Endothelial cell of umbilical vein (primary cell): ENCODE data around the gene UVRAG. TPM values are rescaled to one million over a fixed set of nuclear protein-coding genes. Genes with fewer than 3 reads are reported as not detected.

Source experiments
- BruUV-seq: library from RNA; stranded (reverse); fragments of 400-500 nt; replicated peaks from 2 replicates; lab custom pipeline; 2021; lab: Mats Ljungman, UMichigan
- CTCF ChIA-PET: fragments of 300-600, 350-600 bp; sonication (Branson Sonifier 250); formaldehyde crosslinking; loops from one replicate; lab custom pipeline; 2021; ENCODE audit warnings: antibody characterized with exemption, inconsistent platforms; lab: Charles Lee
- POLR2A ChIA-PET: fragments of 300-600, 350-600 bp; sonication (Branson Sonifier 250); formaldehyde crosslinking; loops from one replicate; lab custom pipeline; 2021; ENCODE audit warnings: antibody characterized with exemption, inconsistent platforms; lab: Charles Lee
- DNase-seq: peaks from one replicate; pipeline ENCODE4 v3.0.0-alpha.2; 2011; ENCODE audit warnings: low read depth, low spot score
- FAIRE-seq: peaks from 2 replicates; lab custom pipeline; 2011; peaks lifted over from hg19 to GRCh38; lab: Jason Lieb, UNC
- H2AFZ ChIP-seq: 2 replicates; pipeline ENCODE4 v1.6.0; 2012; ENCODE audit warnings: low read depth, low read length, control low read depth, inconsistent platforms
- H3K27ac ChIP-seq: 2 replicates; pipeline ENCODE4 v1.5.1; 2011; ENCODE audit warnings: low read depth, mild to moderate bottlenecking, control low read depth, low read length, moderate library complexity; ENCODE audit not compliant: insufficient read depth
- H3K27me3 ChIP-seq, 2 experiments: 2 replicates each; pipeline versions ENCODE4 v1.6.0 to v1.6.1; 2011; ENCODE audit warnings: low read length in 2 of 2, mixed read lengths in 1 of 2; ENCODE audit not compliant: control insufficient read depth in 2 of 2, insufficient read depth in 2 of 2
- H3K36me3 ChIP-seq, 2 experiments: 2 replicates in 1 of 2; 3 replicates in 1 of 2; pipeline ENCODE4 v1.5.1; 2011; ENCODE audit warnings: low read length in 2 of 2, mild to moderate bottlenecking in 1 of 2, moderate library complexity in 1 of 2; ENCODE audit not compliant: control insufficient read depth in 2 of 2, insufficient read depth in 2 of 2; ENCODE audit errors: extremely low read depth in 1 of 2
- H3K4me1 ChIP-seq: 3 replicates; pipeline ENCODE4 v1.5.1; 2011; ENCODE audit warnings: mild to moderate bottlenecking, low read length; ENCODE audit not compliant: control insufficient read depth, insufficient read depth; ENCODE audit errors: extremely low read depth
- H3K4me2 ChIP-seq: 2 replicates; pipeline ENCODE4 v1.6.1; 2011; ENCODE audit warnings: low read length, control low read depth, mixed read lengths; ENCODE audit not compliant: insufficient read depth
- H3K4me3 ChIP-seq, 3 experiments: fragments of 200-600 bp in 1 of 3; sonication (generic), shearing (Covaris generic) in 1 of 3; replicated peaks in 1 of 3; 2 replicates each; pipeline ENCODE4 v1.5.1; 2011 to 2016; ENCODE audit warnings: control low read depth in 3 of 3, low read length in 3 of 3, mild to moderate bottlenecking in 2 of 3, inconsistent platforms in 1 of 3, low read depth in 1 of 3, moderate library complexity in 1 of 3; ENCODE audit not compliant: insufficient read depth in 1 of 3
- H3K79me2 ChIP-seq: 2 replicates; pipeline ENCODE4 v1.6.0; 2012; ENCODE audit warnings: low read length, inconsistent platforms; ENCODE audit not compliant: control insufficient read depth, insufficient read depth
- H3K9ac ChIP-seq: replicated peaks from 2 replicates; pipeline ENCODE3; 2011; ENCODE audit warnings: low read length, control low read depth; ENCODE audit not compliant: insufficient read depth; ENCODE audit errors: extremely low read depth
- H3K9me1 ChIP-seq: replicated peaks from 3 replicates; pipeline ENCODE4 v1.6.0; 2011; ENCODE audit warnings: mild to moderate bottlenecking, low read length; ENCODE audit not compliant: control insufficient read depth, insufficient read depth; ENCODE audit errors: extremely low read depth
- H3K9me3 ChIP-seq: replicated peaks from 2 replicates; pipeline ENCODE4 v1.5.1; 2012; ENCODE audit warnings: low read length, inconsistent platforms; ENCODE audit not compliant: control insufficient read depth, insufficient read depth
- H4K20me1 ChIP-seq: replicated peaks from 2 replicates; pipeline ENCODE3; 2011; ENCODE audit warnings: mild to moderate bottlenecking, low read length; ENCODE audit not compliant: control insufficient read depth, insufficient read depth; ENCODE audit errors: extremely low read depth
- EZH2 ChIP-seq: IDR thresholded peaks from 2 replicates; pipeline ENCODE4 v1.6.1; 2012; ENCODE audit warnings: borderline replicate concordance, low read depth, mild to moderate bottlenecking, moderate library complexity, low read length, inconsistent platforms; ENCODE audit not compliant: severe bottlenecking
- FOS ChIP-seq: IDR thresholded peaks from 2 replicates; pipeline ENCODE4 v1.6.1; 2011; ENCODE audit warnings: mild to moderate bottlenecking, low read length, moderate library complexity, borderline replicate concordance; ENCODE audit not compliant: insufficient read depth
- GATA2 ChIP-seq: IDR thresholded peaks from 2 replicates; pipeline ENCODE4 v1.7.0; 2011; ENCODE audit warnings: low read depth, mild to moderate bottlenecking, moderate library complexity, mixed read lengths, low read length; ENCODE audit not compliant: insufficient read length, insufficient read depth
- JUN ChIP-seq: IDR thresholded peaks from 2 replicates; pipeline ENCODE4 v1.6.1; 2011; ENCODE audit warnings: borderline replicate concordance, low read depth; ENCODE audit not compliant: insufficient read length, insufficient read depth
- MYC ChIP-seq: IDR thresholded peaks from one replicate; pipeline ENCODE4 v1.6.1; 2011; ENCODE audit warnings: mild to moderate bottlenecking, low read depth, low read length
- POLR2A ChIP-seq: IDR thresholded peaks from 2 replicates; pipeline ENCODE4 v1.6.1; 2012; ENCODE audit warnings: low read depth, mild to moderate bottlenecking, control low read depth, low read length
- POLR2AphosphoS5 ChIP-seq: IDR thresholded peaks from 2 replicates; pipeline ENCODE4 v1.6.1; 2012; ENCODE audit warnings: low read depth, mild to moderate bottlenecking, control low read depth, low read length, moderate library complexity; ENCODE audit not compliant: insufficient read depth
- dilution Hi-C: fragments of 300-500 bp; cut with MboI; formaldehyde crosslinking; loops from one replicate; pipeline ENCODE4 v1.15.0; 2019; ENCODE audit warnings: low sequenced_read_pairs; ENCODE audit not compliant: extremely low pct_ligation_motif_present
- intact Hi-C: fragments of 100-400 bp; cut with micrococcal nuclease; formaldehyde crosslinking; loops from one replicate; pipeline ENCODE4 v1.10.0; 2022
- polyA plus RNA-seq, 4 experiments: library from polyadenylated mRNA; depleted of rRNA in 3 of 4; stranded (reverse) in 3 of 4; unstranded in 1 of 4; fragments of >200 nt; gene quantifications; 2 replicates each; pipeline versions ENCODE4 v1.2.1 to v1.2.3, GENCODE V29; 2011 to 2012; ENCODE audit warnings: missing spikeins in 1 of 4
- total RNA-seq: library from RNA; stranded (reverse); gene quantifications from 2 replicates; pipeline ENCODE4 v1.2.3, GENCODE V29; 2021
- TF ChIP-seq, protein P1 (sequence below): IDR thresholded peaks from 2 replicates; pipeline ENCODE4 v1.6.1; 2011; ENCODE audit not compliant: insufficient read depth, insufficient read length
- TF ChIP-seq, protein P2 (sequence below), 2 donors: IDR thresholded peaks; 1 replicate in 1 of 2; 2 replicates in 1 of 2; pipeline ENCODE4 v1.5.1; 2011; ENCODE audit warnings: low read length in 2 of 2, mild to moderate bottlenecking in 2 of 2, moderate library complexity in 2 of 2, control low read depth in 1 of 2, inconsistent platforms in 1 of 2, low read depth in 1 of 2; ENCODE audit not compliant: insufficient read depth in 1 of 2; ENCODE audit errors: extremely low read depth in 1 of 2

The UVRAG gene
- total and polyA plus RNA-seq, 2 donors (not counting 3 experiments of a cell fraction or from before 2014, with no cell fraction given) = 21.2 to 65.6 TPM

DNA sequence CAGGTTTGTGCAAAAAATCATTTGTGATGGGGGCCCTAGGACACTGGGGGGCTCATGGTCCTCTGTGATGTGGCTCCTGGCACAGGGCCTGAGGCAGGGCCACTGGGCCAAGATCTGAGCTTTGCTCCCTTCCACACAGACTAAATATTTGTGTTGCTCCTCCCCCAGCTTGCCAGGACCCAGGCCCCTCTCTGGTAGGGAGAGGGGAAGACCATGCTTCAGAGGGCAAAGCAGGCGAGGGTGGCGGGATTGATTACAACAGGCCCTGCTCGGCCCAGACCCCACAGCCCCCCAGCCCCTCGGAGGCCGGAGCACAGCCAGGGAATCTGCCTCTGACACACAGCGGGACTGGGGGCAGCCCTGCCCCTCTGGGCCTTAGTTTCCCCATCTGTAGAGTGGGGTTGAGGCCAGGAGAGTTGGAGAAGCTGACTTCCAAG lies 362.3 kb downstream of the UVRAG start:
- CTCF ChIA-PET = no interaction called here
- no peaks in the 10 kb centered on the region for H3K9me3 ChIP-seq
- H4K20me1 ChIP-seq = no peaks in the 10 kb centered on the region
- POLR2A ChIA-PET = no interaction called here
- no peaks in the 10 kb centered on the region for H3K9me1 ChIP-seq
- no peak overlapping the region for H3K4me2 ChIP-seq
- DNase-seq = no peak
- H3K36me3 ChIP-seq = no peaks in the 10 kb centered on the region
- intact Hi-C loops = no loop called here
- FAIRE-seq = no peak
- no peak overlapping the region for H3K9ac ChIP-seq
- H3K4me1 ChIP-seq = no peaks in the 10 kb centered on the region
- dilution Hi-C loops = no loop called here
- no peak overlapping the region for H2AFZ ChIP-seq
- no peak overlapping the region for H3K4me3 ChIP-seq
- H3K27ac ChIP-seq = no peak overlapping the region
- TF ChIP-seq GATA2 (no peak), POLR2AphosphoS5 (no peak), MYC (no peak), JUN (no peak), POLR2A (no peak), EZH2 (no peak), FOS (no peak)
- TF ChIP-seq, protein P1, sequence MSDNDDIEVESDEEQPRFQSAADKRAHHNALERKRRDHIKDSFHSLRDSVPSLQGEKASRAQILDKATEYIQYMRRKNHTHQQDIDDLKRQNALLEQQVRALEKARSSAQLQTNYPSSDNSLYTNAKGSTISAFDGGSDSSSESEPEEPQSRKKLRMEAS = no peak
- TF ChIP-seq, protein P2, sequence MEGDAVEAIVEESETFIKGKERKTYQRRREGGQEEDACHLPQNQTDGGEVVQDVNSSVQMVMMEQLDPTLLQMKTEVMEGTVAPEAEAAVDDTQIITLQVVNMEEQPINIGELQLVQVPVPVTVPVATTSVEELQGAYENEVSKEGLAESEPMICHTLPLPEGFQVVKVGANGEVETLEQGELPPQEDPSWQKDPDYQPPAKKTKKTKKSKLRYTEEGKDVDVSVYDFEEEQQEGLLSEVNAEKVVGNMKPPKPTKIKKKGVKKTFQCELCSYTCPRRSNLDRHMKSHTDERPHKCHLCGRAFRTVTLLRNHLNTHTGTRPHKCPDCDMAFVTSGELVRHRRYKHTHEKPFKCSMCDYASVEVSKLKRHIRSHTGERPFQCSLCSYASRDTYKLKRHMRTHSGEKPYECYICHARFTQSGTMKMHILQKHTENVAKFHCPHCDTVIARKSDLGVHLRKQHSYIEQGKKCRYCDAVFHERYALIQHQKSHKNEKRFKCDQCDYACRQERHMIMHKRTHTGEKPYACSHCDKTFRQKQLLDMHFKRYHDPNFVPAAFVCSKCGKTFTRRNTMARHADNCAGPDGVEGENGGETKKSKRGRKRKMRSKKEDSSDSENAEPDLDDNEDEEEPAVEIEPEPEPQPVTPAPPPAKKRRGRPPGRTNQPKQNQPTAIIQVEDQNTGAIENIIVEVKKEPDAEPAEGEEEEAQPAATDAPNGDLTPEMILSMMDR (IDR thresholded peaks at IDR 0.05; ENCODE audit: extremely low read depth in 1 of 2, insufficient read depth in 1 of 2, low read depth in 1 of 2, low read length in 2 of 2) = no peak
- no peaks in the 10 kb centered on the region for H3K79me2 ChIP-seq
- no peaks in the 10 kb centered on the region for H3K27me3 ChIP-seq
- no TSS peak for BruUV-seq
